CD4-positive, alpha-beta T cell treated with Interleukin-15 for 1 hour (primary cell): ENCODE data around the gene KIF6.

ENCODE experiments used
- DNase-seq: peaks from one replicate; pipeline ENCODE4 v3.0.0-alpha.2; 2020

The KIF6 gene

GRCh38 chr6:39366931-39367618 lies 358.1 kb downstream of the KIF6 start:
- DNase-seq = no peak

DNA sequence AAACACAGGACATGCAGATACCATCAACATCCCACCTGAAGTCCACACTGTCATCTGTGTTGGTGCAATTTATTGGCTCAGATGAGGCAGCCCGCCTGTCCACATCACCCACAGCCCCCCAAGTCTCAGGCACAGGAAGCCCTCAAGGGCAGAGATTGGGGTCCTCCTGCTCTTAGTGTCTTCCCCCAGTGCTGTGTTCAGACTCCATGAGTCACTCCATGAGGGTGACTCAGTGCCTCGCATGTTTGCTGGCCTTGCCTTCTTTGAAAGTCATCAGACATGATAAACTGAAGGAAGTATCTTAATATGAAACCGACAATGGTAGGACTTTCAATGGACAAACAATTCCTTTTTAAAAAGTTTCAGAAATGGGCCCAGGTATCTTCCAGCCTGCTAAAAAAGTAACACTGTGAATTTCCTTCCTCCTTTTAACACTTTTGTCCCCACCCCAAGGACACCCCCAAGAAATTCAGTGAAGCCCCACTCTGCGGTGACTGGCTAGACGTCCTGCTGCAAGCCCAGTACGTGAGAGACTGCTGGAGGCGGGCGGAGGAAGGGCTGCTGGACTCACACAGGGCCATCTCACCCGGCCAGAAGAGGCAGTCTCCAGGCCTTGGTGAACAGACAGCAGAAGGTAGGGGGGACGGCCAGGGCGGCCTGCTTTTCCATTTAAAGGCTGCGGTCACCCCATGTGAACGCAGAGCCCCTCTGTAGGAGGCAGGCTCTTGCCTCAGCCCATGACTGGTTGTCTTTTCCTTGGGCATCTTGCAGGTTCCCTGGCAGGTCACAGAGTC lies 359.7 kb downstream of the KIF6 start:
- no peak for DNase-seq

DNA sequence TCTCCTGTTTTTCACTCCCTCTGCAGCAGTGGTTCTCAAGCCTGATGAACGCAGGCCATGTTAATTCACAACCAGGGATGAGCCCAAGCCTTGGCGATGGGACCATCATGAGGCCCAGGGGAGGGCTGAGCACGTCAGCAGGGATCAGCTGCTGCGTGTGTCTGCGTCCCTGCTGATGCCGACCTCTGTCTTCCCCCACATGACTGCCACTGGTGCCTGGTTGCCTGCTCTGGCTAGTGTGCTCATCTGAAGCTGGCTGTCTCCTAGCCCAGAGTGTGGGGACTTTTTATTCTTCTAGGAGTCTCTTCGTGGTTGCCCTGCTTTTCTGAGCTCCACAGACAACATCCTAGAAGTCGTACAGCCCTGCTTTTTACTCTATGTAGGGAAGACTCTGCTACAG lies 361.9 kb downstream of the KIF6 start:
- DNase-seq = no peak

GRCh38 chr6:39362487-39362865 lies 362.7 kb downstream of the KIF6 start:
- DNase-seq = no peak

DNA sequence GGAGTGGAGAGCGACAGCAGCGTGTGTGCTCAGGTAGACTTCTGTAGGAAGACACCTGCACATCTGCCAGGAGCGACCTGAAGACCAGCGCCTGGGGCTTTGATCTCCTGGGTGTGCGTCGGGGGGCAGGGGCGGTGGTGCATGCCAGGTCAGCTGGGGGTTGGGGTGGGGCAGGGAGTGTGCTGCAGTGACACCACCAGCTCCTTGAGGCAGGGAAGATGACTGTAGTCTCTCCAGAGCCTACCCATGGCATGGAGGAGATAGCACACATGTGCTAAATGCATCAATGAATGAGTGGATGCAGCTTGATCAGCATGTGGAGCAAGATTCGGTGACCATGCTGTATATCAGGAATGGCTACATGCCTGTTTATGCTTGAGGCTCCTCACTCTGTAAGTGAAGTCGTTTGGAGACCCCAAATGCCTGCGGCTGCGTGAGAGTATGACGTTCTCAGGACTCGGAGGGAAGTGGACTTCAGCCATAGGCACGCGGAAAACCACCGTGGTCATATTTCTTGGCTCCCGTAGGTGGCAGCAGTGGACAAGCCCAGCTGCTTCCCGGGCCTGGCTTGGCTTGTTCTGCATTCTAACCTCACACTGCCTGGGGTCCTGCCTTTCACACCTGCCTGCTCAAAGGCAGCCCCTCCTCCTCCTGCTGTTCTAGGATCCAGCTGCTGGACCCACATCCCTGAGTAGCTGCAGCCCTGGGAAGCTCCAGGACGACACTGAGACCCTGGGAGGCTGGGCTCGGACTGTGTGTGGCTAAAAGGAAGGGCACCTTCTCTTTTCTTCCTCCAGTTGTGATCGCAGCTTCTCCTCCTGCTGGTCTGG lies 363.3 kb downstream of the KIF6 start:
- peak; percentile 36 for DNase-seq

- DNase-seq = no peak
These were observed 364.8 kb downstream of the KIF6 start for GRCh38 chr6:39360378-39360777.

- no peak for DNase-seq
These were observed 367.1 kb downstream of the KIF6 start for GRCh38 chr6:39357998-39358686.

DNA sequence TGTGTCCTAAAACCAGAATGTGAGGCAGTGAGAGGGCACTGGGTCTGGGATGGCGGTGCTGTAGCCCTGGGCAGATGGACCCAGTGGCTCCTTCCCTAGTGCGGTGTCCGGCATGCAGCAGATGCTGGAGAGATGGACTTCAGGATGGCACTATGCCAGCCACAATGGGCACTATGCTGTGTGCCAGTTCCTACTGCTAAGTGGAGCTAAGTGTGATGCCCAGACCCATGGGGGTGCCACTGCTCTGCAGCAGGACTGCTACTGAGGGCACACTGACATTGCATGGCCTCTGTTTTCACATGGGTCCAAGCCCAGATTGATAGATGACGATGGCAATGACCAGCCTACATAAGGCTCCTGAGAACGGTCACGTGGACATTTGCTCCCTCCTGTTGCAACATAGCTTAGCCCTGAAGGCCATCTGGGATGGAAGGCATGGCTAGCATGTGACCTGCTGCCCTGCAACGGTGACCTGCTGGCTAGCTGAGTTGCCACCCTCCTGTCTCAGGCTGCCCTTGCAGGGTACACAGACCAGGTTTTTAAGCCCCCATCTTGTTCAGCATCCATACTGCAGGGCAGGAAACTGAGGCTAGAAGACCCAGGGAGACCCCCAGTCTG lies 371.4 kb downstream of the KIF6 start:
- DNase-seq = no peak

- DNase-seq = no peak
These were observed 374.3 kb downstream of the KIF6 start for GRCh38 chr6:39350723-39351505.

GRCh38 chr6:39348740-39349139 lies 376.5 kb downstream of the KIF6 start:
- no peak for DNase-seq

- peak; percentile 54 for DNase-seq
These were observed 377.2 kb downstream of the KIF6 start for GRCh38 chr6:39347906-39348585.

GRCh38 chr6:39347206-39347605 lies 378.0 kb downstream of the KIF6 start:
- no peak for DNase-seq

- DNase-seq = no peak
These were observed 380.4 kb downstream of the KIF6 start for GRCh38 chr6:39344821-39345280.

DNA sequence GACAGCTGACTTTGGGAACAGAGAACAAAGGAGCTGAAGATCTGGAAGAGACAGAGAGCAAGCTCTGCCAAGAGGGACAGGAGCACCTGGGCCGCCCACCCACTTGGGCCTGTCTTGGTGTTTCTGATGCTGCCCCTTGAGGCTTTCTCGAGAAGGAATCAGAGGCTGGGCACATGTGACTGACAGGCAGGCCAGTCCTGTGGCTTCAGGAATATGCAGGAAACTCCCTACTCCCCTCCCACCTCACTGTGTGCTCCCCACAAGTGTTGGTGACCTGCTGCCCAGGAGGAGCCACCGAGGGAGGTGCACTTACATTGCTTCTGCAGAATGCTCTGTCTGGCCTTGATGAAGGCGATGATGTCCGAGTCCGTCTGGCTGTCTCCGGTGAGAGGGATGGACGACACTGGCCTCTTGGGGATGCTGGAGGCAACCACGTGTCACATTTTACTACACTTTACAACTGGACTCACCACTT lies 381.8 kb downstream of the KIF6 start:
- DNase-seq = no peak

DNA sequence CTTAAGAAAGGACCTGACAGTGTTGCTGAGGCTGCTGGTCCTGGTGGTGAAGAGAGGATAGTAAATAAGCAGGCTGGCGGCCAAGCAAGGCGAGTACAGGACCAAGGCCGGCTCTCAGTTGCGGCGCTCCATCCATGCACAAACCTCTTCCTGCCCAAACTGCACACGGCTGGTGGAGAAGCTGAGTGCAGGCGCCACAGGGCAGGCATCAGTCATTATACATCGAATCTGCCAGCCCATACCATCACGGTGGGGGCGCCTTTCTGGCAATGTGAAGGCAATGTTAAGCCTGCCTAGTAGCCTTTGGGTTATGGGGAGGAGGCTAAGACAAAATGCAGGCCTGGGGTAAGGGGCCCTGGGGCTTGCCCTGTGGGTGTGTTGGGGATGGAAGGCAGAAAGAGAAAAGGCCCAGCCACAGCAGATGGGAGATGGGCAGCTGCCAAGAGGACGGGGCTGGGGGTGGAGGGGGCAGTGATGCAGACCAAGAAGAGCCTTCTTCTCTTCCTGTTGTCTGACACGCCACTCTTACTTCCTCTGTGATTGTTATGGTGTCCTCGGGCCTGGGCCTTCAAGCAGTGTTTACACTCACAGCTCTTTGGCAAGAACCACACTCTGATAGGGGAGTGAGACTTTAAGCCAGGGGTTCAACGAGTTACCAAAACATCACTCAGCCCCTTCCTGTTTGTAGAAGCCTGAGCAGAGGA lies 382.4 kb downstream of the KIF6 start:
- peak; percentile 28 for DNase-seq

DNA sequence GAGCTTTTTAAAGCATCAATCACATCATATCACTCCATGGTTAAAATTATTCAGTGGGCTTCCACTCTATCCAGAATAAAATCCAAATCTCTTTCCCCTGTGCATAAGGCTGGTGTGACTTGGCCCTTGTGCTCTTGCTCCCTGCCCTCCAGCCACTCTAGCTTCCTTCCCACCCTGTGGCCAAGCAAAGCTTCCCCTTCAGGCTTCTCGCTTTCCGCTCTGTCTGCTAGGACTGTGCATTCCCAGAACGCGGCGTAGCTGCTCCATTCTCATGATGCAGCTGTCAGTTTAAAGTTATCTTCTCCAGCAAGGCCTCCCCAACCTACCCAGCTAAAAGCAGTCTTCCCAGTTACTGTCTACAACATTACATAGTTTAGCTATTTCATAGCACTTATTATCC lies 383.3 kb downstream of the KIF6 start:
- DNase-seq = no peak

DNA sequence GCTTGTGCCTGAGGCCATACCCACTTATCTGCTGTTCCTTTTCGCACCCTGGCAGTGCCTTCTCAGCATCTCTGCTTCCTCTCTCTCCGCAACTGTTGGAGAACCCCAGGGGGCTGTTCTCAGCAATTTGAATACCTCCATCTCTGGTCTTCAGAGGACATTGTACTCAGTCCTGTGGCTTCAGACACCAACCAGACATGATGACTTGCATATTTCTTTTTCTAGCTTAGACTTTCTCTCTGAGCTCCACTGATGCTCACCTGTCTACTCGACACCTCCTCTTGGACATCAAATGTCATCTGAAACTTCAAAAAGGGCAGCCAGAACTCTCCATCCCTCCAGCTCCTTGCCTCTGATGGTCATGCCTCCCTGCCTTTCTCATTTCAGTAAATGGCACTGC lies 383.9 kb downstream of the KIF6 start:
- no peak for DNase-seq

GRCh38 chr6:39339868-39340550 lies 385.2 kb downstream of the KIF6 start:
- DNase-seq = no peak

DNA sequence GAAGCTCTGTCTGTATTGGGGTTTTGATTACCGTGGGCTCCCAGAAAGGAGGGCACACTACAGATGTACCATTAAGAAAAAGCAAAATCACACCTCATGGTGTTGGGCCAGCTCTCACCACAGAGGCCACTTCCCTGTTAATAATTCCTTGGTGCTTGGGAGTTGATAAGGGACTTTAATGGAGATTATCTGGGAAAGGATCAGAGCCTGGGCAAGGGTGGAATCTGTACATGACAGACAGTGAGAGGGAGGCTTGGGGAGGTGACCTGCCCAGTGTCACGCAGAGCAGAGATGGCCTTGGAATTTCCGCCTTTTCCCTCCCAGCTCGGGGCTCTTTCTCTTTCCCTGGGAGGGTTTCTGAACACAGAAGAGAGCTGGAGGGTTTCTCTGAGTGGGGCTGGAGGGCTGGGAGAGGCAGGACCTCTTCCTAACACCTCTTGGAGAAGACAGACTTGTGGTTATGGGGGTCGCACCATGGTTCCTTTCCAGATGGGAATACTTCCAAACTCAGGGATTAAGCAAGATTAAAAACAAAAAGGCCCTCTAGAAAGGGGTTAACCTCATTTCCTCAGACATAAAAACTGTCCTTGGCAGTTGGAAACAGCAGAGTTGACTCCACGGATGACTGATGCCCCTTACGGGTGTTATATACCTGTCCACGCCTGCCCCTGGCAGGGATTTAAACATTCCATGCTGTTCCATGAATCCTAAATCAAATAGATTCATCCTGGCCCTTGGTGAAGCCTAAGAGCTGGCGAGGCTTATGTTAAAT lies 385.9 kb downstream of the KIF6 start:
- DNase-seq = no peak
